GM10248 (cell line): ENCODE measurements around the gene HEATR3.
A peak's percentile ranks its signal among the peaks of the same experiment; 100 is the strongest.

Source experiments
- CTCF ChIA-PET: fragments of 300-600 bp; sonication (Branson Sonifier 250); formaldehyde crosslinking; extraction: SDS; loops from one replicate; lab custom pipeline; 2021; ENCODE audit warnings: antibody characterized with exemption; lab: Yijun Ruan, JAX
- POLR2A ChIA-PET: fragments of 350-650 bp; sonication (Branson Sonifier 250); formaldehyde crosslinking; extraction: SDS; loops from one replicate; lab custom pipeline; 2020; ENCODE audit warnings: antibody characterized with exemption; lab: Yijun Ruan, JAX
- DNase-seq: peaks from one replicate; pipeline ENCODE4 v3.0.0; 2012; ENCODE audit errors: extremely low spot score
- TF ChIP-seq, protein P1 (sequence below): IDR thresholded peaks from 2 replicates; pipeline ENCODE4 v1.5.1; 2012; ENCODE audit warnings: mild to moderate bottlenecking, low read depth; ENCODE audit errors: extremely low read depth, missing control alignments, control extremely low read depth

HEATR3 gene

DNA sequence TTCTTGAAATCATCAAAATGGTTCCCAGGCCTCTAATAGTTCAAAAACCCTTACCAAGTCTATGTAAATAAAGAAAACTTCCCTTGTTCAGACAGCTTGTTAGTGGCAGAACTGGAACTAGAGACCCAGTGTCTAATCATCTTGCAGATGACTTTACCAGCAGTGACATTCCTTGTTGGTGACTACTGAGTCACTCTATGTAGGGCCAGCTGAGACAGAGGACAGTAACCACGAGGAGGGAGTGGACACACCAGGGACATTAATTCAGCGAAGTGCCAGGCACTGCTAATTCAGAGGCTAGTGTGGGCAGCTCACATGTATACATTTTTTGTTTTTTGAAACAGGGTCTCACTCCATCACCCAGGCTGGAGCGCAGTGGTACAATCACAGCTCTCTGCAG lies 6.1 kb upstream of the HEATR3 start:
- TF ChIP-seq, protein P1, sequence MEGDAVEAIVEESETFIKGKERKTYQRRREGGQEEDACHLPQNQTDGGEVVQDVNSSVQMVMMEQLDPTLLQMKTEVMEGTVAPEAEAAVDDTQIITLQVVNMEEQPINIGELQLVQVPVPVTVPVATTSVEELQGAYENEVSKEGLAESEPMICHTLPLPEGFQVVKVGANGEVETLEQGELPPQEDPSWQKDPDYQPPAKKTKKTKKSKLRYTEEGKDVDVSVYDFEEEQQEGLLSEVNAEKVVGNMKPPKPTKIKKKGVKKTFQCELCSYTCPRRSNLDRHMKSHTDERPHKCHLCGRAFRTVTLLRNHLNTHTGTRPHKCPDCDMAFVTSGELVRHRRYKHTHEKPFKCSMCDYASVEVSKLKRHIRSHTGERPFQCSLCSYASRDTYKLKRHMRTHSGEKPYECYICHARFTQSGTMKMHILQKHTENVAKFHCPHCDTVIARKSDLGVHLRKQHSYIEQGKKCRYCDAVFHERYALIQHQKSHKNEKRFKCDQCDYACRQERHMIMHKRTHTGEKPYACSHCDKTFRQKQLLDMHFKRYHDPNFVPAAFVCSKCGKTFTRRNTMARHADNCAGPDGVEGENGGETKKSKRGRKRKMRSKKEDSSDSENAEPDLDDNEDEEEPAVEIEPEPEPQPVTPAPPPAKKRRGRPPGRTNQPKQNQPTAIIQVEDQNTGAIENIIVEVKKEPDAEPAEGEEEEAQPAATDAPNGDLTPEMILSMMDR, result no peak
- DNase-seq, result no peak
- CTCF ChIA-PET, result interaction anchor here (1.1 to 1.2 kb wide), 3 partner anchors 20 to 746 kb away, joined by 3 to 4 read pairs (median 3); partner anchors contain the start of gene CNEP1R1
- POLR2A ChIA-PET, result no interaction called here

DNA sequence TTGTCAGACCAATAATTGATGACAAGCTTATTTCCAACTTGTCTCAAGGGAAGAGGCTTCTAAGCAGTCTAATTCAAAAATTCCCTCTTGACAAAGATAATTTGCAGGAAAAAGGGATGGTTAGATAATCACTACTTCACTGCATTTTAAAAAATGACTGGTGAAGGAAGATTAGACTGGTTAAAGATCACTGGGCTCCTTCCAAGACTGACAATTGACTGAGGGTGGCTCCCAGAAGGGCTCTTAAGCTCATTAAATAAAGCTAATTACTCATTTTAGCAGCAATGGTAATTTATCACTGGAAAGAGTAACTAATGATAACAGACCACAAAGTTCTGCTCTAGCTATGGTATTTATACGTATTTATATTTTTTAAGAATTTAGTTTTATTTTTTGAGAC lies 4.4 kb upstream of the HEATR3 start:
- TF ChIP-seq, protein P1, result no peak
- ChIA-PET CTCF (interaction anchor here (1.8 to 2.1 kb wide), 3 partner anchors 15 to 149 kb away, joined by 4 to 10 read pairs (median 9); partner anchors contain the start of gene CNEP1R1), POLR2A (interaction anchor here (0.6 to 0.7 kb wide), 2 partner anchors 9 to 24 kb away, joined by 3 to 6 read pairs; no protein-coding TSS in a partner anchor)
- DNase-seq, result no peak

DNA sequence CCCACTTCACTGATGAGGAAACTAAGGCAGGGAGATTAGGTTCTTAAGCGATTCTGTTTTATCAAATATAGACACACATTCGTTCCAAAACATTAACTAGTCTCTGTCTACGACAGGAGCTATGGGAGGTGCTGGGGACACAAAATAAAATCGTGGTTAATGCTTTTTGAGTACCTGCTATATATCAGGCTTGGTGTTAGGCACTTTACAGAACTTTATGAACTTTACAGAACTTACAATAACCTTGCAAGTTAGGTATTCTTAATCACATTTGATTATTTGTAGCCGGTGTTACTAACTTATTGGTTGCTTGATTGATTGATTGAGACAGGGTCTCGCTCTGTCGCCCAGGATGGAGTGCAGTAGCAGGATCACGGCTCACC lies 538 bp upstream of the HEATR3 start:
- CTCF ChIA-PET, result interaction anchor here (0.7 to 6.3 kb wide), 9 partner anchors 9 to 741 kb away, joined by 3 to 186 read pairs (median 4); partner anchors contain the start of gene CNEP1R1
- DNase-seq, result no peak
- POLR2A ChIA-PET, result interaction anchor here (0.8 kb wide), 1 partner anchor 18 kb away, joined by 4 read pairs; no protein-coding TSS in a partner anchor
- TF ChIP-seq, protein P1, result no peak

DNA sequence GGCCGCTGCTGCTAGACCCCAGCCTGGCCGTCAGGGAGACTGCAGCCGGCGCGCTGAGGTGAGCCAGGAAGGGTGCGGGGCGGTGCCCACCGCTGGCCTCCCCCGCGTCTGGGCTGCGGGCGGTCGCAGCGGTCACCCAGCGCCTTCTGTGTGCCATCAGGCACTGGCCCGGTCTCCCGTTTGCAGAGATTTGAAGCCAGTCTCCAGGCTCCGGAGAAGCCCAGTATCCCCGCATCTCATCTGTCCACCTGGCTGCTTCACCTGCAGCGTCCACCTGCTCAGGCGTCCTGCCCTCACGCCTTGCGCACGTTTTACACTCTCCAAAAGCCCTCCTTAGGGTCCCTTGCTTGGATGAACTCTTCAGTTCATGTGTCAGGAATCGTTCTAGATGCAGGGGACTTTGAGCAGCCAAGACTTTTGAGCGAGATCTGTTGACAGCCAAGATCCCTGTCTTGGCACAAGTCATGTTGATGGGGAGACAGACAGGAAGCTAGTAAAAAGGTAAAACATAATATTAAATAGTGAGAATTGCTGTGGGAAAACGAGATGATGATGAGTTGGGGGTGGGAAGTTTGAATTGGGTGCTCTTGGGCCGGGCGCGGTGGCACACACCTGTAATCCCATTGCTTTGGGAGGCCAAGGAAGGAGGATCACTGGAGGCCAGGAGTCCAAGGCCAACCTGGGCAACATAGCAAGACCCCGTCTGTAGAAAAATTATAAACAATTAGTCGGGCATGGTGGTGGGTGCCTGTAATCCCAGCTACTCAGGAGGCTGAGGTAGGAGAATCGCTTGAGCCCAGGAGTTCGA lies 916 bp downstream of the HEATR3 start:
- ChIA-PET CTCF (interaction anchor here (0.6 to 6.3 kb wide), 36 partner anchors 10 to 740 kb away, joined by 3 to 186 read pairs (median 4); partner anchors contain the start of genes CNEP1R1 and SNX20), POLR2A (interaction anchor here (0.7 to 1.1 kb wide), 2 partner anchors 10 to 56 kb away, joined by 3 read pairs; no protein-coding TSS in a partner anchor)
- TF ChIP-seq, protein P1, result no peak
- DNase-seq, result no peak

DNA sequence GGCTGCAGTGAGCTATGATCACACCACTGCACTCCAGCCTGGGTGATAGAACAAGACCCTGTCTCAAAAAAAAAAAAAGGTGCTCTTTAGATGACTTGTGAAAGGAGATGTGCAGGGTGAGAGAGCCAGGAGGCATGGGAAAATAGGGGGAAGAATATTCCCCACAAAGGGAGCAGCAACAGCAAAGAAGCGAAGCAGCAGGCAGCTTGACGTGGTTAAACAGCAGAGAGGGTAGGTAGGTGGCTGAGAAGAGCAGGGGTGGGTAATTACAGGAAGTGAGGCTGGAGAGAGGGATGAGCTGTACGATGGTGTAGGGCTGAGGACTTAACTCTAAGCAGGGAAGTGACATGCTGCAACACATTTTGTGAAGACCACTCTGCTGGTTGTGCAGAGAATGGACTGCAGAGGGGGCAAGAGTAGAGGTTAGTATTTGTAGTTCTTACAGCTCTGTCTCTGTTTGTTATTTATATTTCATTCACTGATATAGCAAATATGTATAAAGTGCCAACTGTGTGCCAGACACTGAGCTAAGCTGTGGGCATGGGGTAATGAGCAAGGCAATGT lies 1.6 kb downstream of the HEATR3 start:
- ChIA-PET POLR2A (interaction anchor here (0.7 kb wide), 1 partner anchor 9 kb away, joined by 3 read pairs; no protein-coding TSS in a partner anchor), CTCF (interaction anchor here (0.6 to 6.3 kb wide), 35 partner anchors 10 to 739 kb away, joined by 3 to 186 read pairs (median 5); partner anchors contain the start of genes CNEP1R1 and SNX20)
- DNase-seq, result peak; percentile 41
- TF ChIP-seq, protein P1, result peak; percentile 65

DNA sequence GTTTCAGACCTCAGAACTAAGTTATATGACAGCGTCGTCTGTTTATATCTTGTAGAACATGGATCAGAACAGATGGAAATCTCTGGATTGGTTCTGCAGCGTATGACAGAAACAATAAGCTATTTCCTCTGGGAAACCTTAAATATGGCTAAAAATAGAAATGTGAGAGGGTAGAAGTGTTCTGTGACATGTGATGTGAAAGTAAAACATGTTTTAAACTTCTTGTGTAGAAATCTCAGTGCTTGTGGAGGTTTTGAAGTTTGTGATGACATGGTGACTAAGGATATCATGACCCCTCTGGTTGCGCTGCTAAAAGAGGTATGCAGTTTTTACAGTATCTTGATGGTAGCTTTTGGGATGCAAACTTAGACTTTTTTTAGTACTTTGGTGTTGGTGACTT lies 2.8 kb downstream of the HEATR3 start:
- DNase-seq, result no peak
- ChIA-PET CTCF (interaction anchor here (0.8 to 6.3 kb wide), 18 partner anchors 10 to 738 kb away, joined by 3 to 186 read pairs (median 8); partner anchors contain the start of gene CNEP1R1), POLR2A (no interaction called here)
- TF ChIP-seq, protein P1, result no peak
